HEK293 (cell line): Measurements from ENCODE around the gene CAGE1.
A peak's percentile ranks its signal among the peaks of the same experiment; 100 is the strongest.

ENCODE experiments used
- CTCF ChIA-PET: fragments of 350-600 bp; formaldehyde crosslinking; extraction: SDS; loops from one replicate; lab custom pipeline; 2021; ENCODE audit warnings: antibody characterized with exemption; lab: Yijun Ruan, JAX
- POLR2A ChIA-PET: fragments of 300-600 bp; formaldehyde crosslinking; extraction: SDS; loops from one replicate; lab custom pipeline; 2020; ENCODE audit warnings: antibody characterized with exemption, inconsistent platforms; lab: Yijun Ruan, JAX
- H3K27ac ChIP-seq: fragments of 200-500 bp; sonication (Bioruptor generic); 2 replicates; pipeline ENCODE4 v1.5.1; 2014; ENCODE audit warnings: low read depth, low read length, control low read depth, inconsistent platforms; ENCODE audit errors: extremely low read depth
- H3K36me3 ChIP-seq, 2 experiments: fragments of 200-500 bp in 1 of 2; sonication (Bioruptor generic) in 1 of 2; 1 replicate in 1 of 2; 2 replicates in 1 of 2; pipeline ENCODE4 v1.5.1; 2014 to 2017; ENCODE audit warnings: inconsistent platforms in 2 of 2, low read length in 2 of 2; ENCODE audit not compliant: control insufficient read depth in 2 of 2, insufficient read depth in 1 of 2
- H3K4me1 ChIP-seq: fragments of 200-500 bp; sonication (Bioruptor generic); 2 replicates; pipeline ENCODE4 v1.5.1; 2014; ENCODE audit warnings: mild to moderate bottlenecking, low read length, inconsistent platforms; ENCODE audit not compliant: control insufficient read depth, insufficient read depth
- H3K4me3 ChIP-seq: 2 replicates; pipeline ENCODE4 v1.5.1; 2011; ENCODE audit warnings: low read depth, mild to moderate bottlenecking, control low read depth, low read length, moderate library complexity
- H3K9me3 ChIP-seq: fragments of 200-500 bp; sonication (Bioruptor generic); 2 replicates; pipeline ENCODE4 v1.5.1; 2014; ENCODE audit warnings: low read depth, low read length, inconsistent platforms; ENCODE audit not compliant: control insufficient read depth, insufficient read depth
- BCL11B ChIP-seq: fragments of 450-650 bp; formaldehyde crosslinking; IDR thresholded peaks from 2 replicates; pipeline ENCODE4 v1.5.1; 2016; ENCODE audit warnings: low read depth, missing biosample characterization, missing genetic modification characterization
- BCL6B ChIP-seq: fragments of 450-650 bp; formaldehyde crosslinking; IDR thresholded peaks from 2 replicates; pipeline ENCODE4 v1.5.1; 2017; ENCODE audit warnings: missing biosample characterization, missing genetic modification characterization
- CTCF ChIP-seq: fragments of 450-650 bp; formaldehyde crosslinking; IDR thresholded peaks from 2 replicates; pipeline ENCODE4 v1.5.1; 2016; ENCODE audit warnings: missing biosample characterization, missing genetic modification characterization
- GFI1B ChIP-seq: fragments of 450-650 bp; formaldehyde crosslinking; IDR thresholded peaks from 2 replicates; pipeline ENCODE4 v1.5.1; 2016; ENCODE audit warnings: missing biosample characterization, missing genetic modification characterization
- GLI2 ChIP-seq: fragments of 450-650 bp; formaldehyde crosslinking; IDR thresholded peaks from 2 replicates; pipeline ENCODE4; 2017; ENCODE audit warnings: missing biosample characterization, missing genetic modification characterization, low read depth, borderline replicate concordance
- GLI4 ChIP-seq: fragments of 450-650 bp; formaldehyde crosslinking; IDR thresholded peaks from 2 replicates; pipeline ENCODE4 v1.5.1; 2016; ENCODE audit warnings: missing biosample characterization, missing genetic modification characterization
- HOXA7 ChIP-seq: sonication (generic); formaldehyde crosslinking; IDR thresholded peaks from 2 replicates; pipeline ENCODE4 v1.8.1; 2022; ENCODE audit warnings: missing genetic modification reagents, borderline replicate concordance
- MEIS1 ChIP-seq: sonication (generic); formaldehyde crosslinking; IDR thresholded peaks from 2 replicates; pipeline ENCODE4 v1.8.1; 2022; ENCODE audit warnings: missing genetic modification reagents, mild to moderate bottlenecking, borderline replicate concordance
- OSR2 ChIP-seq: fragments of 450-650 bp; formaldehyde crosslinking; IDR thresholded peaks from 2 replicates; pipeline ENCODE4 v1.5.1; 2016; ENCODE audit warnings: missing biosample characterization, missing genetic modification characterization
- PRDM1 ChIP-seq: fragments of 450-650 bp; formaldehyde crosslinking; IDR thresholded peaks from 2 replicates; pipeline ENCODE4; 2016; ENCODE audit warnings: missing biosample characterization, missing genetic modification characterization
- WT1 ChIP-seq: fragments of 450-650 bp; formaldehyde crosslinking; IDR thresholded peaks from 2 replicates; pipeline ENCODE4 v1.5.1; 2016; ENCODE audit warnings: missing biosample characterization, missing genetic modification characterization
- YY1 ChIP-seq: fragments of 450-650 bp; formaldehyde crosslinking; IDR thresholded peaks from 2 replicates; pipeline ENCODE4 v1.5.1; 2018; ENCODE audit warnings: missing biosample characterization, missing genetic modification characterization
- ZBTB49 ChIP-seq: fragments of 450-650 bp; formaldehyde crosslinking; IDR thresholded peaks from 2 replicates; pipeline ENCODE4 v1.5.1; 2016; ENCODE audit warnings: missing biosample characterization, missing genetic modification characterization, low read depth
- ZBTB6 ChIP-seq: fragments of 450-650 bp; formaldehyde crosslinking; IDR thresholded peaks from 2 replicates; pipeline ENCODE4 v1.5.1; 2017; ENCODE audit warnings: missing biosample characterization, missing genetic modification characterization
- ZNF121 ChIP-seq: fragments of 450-650 bp; formaldehyde crosslinking; IDR thresholded peaks from 2 replicates; pipeline ENCODE4 v1.5.1; 2016; ENCODE audit warnings: missing biosample characterization, missing genetic modification characterization
- ZNF184 ChIP-seq: fragments of 450-650 bp; IDR thresholded peaks from 2 replicates; pipeline ENCODE4 v1.5.1; 2018; ENCODE audit warnings: missing biosample characterization, mild to moderate bottlenecking, missing genetic modification characterization
- ZNF292 ChIP-seq: fragments of 450-650 bp; formaldehyde crosslinking; IDR thresholded peaks from 2 replicates; pipeline ENCODE4 v1.5.1; 2016; ENCODE audit warnings: low read depth, missing biosample characterization, missing genetic modification characterization, borderline replicate concordance
- ZNF311 ChIP-seq: fragments of 450-650 bp; formaldehyde crosslinking; IDR thresholded peaks from 2 replicates; pipeline ENCODE4 v1.5.1; 2017; ENCODE audit warnings: missing biosample characterization, missing genetic modification characterization, borderline replicate concordance
- ZNF335 ChIP-seq: fragments of 450-650 bp; formaldehyde crosslinking; conservative IDR thresholded peaks from 2 replicates; pipeline ENCODE4 v1.5.1; 2016; ENCODE audit warnings: missing biosample characterization, missing genetic modification characterization
- ZNF341 ChIP-seq: fragments of 450-650 bp; formaldehyde crosslinking; IDR thresholded peaks from 2 replicates; pipeline ENCODE4; 2016; ENCODE audit warnings: low read depth, missing biosample characterization, missing genetic modification characterization
- ZNF354C ChIP-seq: fragments of 450-650 bp; formaldehyde crosslinking; IDR thresholded peaks from 2 replicates; pipeline ENCODE4 v1.5.1; 2016; ENCODE audit warnings: missing biosample characterization, missing genetic modification characterization, low read depth, borderline replicate concordance
- ZNF37A ChIP-seq: fragments of 450-650 bp; IDR thresholded peaks from 2 replicates; pipeline ENCODE4 v1.5.1; 2018; ENCODE audit warnings: missing biosample characterization, missing genetic modification characterization
- ZNF391 ChIP-seq: fragments of 450-650 bp; formaldehyde crosslinking; IDR thresholded peaks from 2 replicates; pipeline ENCODE4 v1.5.1; 2016; ENCODE audit warnings: low read depth, missing biosample characterization, missing genetic modification characterization, borderline replicate concordance
- ZNF521 ChIP-seq: fragments of 450-650 bp; formaldehyde crosslinking; IDR thresholded peaks from 2 replicates; pipeline ENCODE4 v1.5.1; 2017; ENCODE audit warnings: missing biosample characterization, mild to moderate bottlenecking, missing genetic modification characterization
- ZNF549 ChIP-seq: fragments of 450-650 bp; IDR thresholded peaks from 2 replicates; pipeline ENCODE4 v1.5.1; 2018; ENCODE audit warnings: missing biosample characterization, missing genetic modification characterization, mild to moderate bottlenecking, inconsistent platforms, moderate library complexity
- ZNF560 ChIP-seq: fragments of 450-650 bp; formaldehyde crosslinking; IDR thresholded peaks from 2 replicates; pipeline ENCODE4 v1.5.1; 2017; ENCODE audit warnings: missing biosample characterization, missing genetic modification characterization, borderline replicate concordance
- ZNF600 ChIP-seq: fragments of 450-650 bp; formaldehyde crosslinking; IDR thresholded peaks from 2 replicates; pipeline ENCODE4 v1.5.1; 2016; ENCODE audit warnings: missing biosample characterization, missing genetic modification characterization
- ZNF623 ChIP-seq: fragments of 450-650 bp; formaldehyde crosslinking; IDR thresholded peaks from 2 replicates; pipeline ENCODE4 v1.5.1; 2016; ENCODE audit warnings: missing biosample characterization, missing genetic modification characterization
- ZNF626 ChIP-seq: fragments of 450-650 bp; sonication (Bioruptor Pico); formaldehyde crosslinking; IDR thresholded peaks from 2 replicates; pipeline ENCODE4 v1.5.1; 2018; ENCODE audit warnings: missing biosample characterization, missing genetic modification characterization, inconsistent platforms
- ZNF664 ChIP-seq: fragments of 450-650 bp; formaldehyde crosslinking; IDR thresholded peaks from 2 replicates; pipeline ENCODE4 v1.5.1; 2016; ENCODE audit warnings: missing biosample characterization, missing genetic modification characterization
- ZNF747 ChIP-seq: fragments of 450-650 bp; formaldehyde crosslinking; IDR thresholded peaks from 2 replicates; pipeline ENCODE4 v1.5.1; 2016; ENCODE audit warnings: missing biosample characterization, missing genetic modification characterization
- ZNF776 ChIP-seq: fragments of 450-650 bp; formaldehyde crosslinking; IDR thresholded peaks from 2 replicates; pipeline ENCODE4 v1.5.0; 2017; ENCODE audit warnings: missing biosample characterization, missing genetic modification characterization, borderline replicate concordance
- ZXDB ChIP-seq: fragments of 450-650 bp; formaldehyde crosslinking; IDR thresholded peaks from 2 replicates; pipeline ENCODE4 v1.5.1; 2016; ENCODE audit warnings: missing biosample characterization, missing genetic modification characterization

Gene CAGE1

GRCh38 chr6:7390226-7390878 lies 810 bp upstream of the CAGE1 start:
- peaks cover 24 to 37% of the 10 kb centered on the region in 2 experiments for H3K36me3 ChIP-seq
- ChIA-PET POLR2A (interaction anchor here (0.5 to 2.6 kb wide), 38 partner anchors 9 to 703 kb away, joined by 3 to 30 read pairs (median 4); partner anchors contain the start of genes BLOC1S5, DSP, SNRNP48 and SSR1), CTCF (interaction anchor here (0.5 to 3.1 kb wide), 10 partner anchors 13 to 666 kb away, joined by 3 to 26 read pairs (median 4); no protein-coding TSS in a partner anchor)
- peaks cover 7% of the 10 kb centered on the region for H3K4me1 ChIP-seq
- H3K9me3 ChIP-seq = no peaks in the 10 kb centered on the region
- peak overlapping the region; percentile 70 for H3K4me3 ChIP-seq
- no peak for TF ChIP-seq GLI4
- no peak for TF ChIP-seq ZNF121 (tag by site-specific recombination)
- no peak for TF ChIP-seq ZNF776 (tag by site-specific recombination)
- TF ChIP-seq ZBTB49 (tag by site-specific recombination) = no peak
- TF ChIP-seq ZNF747 = no peak
- TF ChIP-seq YY1 (tag by site-specific recombination) = no peak
- TF ChIP-seq GFI1B (tag by site-specific recombination) = no peak
- no peak for TF ChIP-seq ZNF184
- no peak for TF ChIP-seq ZNF311 (tag by site-specific recombination)
- no peak for TF ChIP-seq ZNF391 (tag by site-specific recombination)
- TF ChIP-seq WT1 (tag by site-specific recombination) = no peak
- TF ChIP-seq ZNF549 = no peak
- TF ChIP-seq ZNF335 (tag by site-specific recombination) = peak; percentile 2; the same call in 1 of the 2 replicates
- no peak for TF ChIP-seq ZNF341 (tag by site-specific recombination)
- no peak for TF ChIP-seq ZXDB (tag by site-specific recombination)
- no peak for TF ChIP-seq MEIS1 (CRISPR knock-in tag)
- TF ChIP-seq ZNF623 (tag by site-specific recombination) = peak; percentile 60
- TF ChIP-seq ZNF354C (tag by site-specific recombination) = no peak
- no peak for TF ChIP-seq OSR2 (tag by site-specific recombination)
- no peak for TF ChIP-seq ZNF560
- TF ChIP-seq ZNF292 (tag by site-specific recombination) = no peak
- TF ChIP-seq ZNF37A (tag by site-specific recombination) = no peak
- TF ChIP-seq ZNF600 (tag by site-specific recombination) = no peak
- TF ChIP-seq ZNF626 = no peak
- TF ChIP-seq ZBTB6 (tag by site-specific recombination) = peak; percentile 98
- TF ChIP-seq ZNF521 = no peak
- TF ChIP-seq BCL11B (tag by site-specific recombination) = no peak
- TF ChIP-seq ZNF664 (tag by site-specific recombination) = peak; percentile 45; the same call in 1 of the 2 replicates
- TF ChIP-seq HOXA7 (CRISPR knock-in tag) = no peak
- TF ChIP-seq CTCF (tag by site-specific recombination) = no peak
- no peak for TF ChIP-seq BCL6B
- no peak for TF ChIP-seq GLI2
- 0 out of 2 replicates have a peak, but pooled peaks have one; percentile 33 for TF ChIP-seq PRDM1 (tag by site-specific recombination)
- H3K27ac ChIP-seq = peak overlapping the region; percentile 93
